HS-27A (cell line): ENCODE measurements around the gene DTD1.

ENCODE experiments used
- DNase-seq: peaks from one replicate; pipeline ENCODE4 v3.0.0-alpha.2; 2012; ENCODE audit warnings: low read depth, missing footprints

The DTD1 gene, protein sequence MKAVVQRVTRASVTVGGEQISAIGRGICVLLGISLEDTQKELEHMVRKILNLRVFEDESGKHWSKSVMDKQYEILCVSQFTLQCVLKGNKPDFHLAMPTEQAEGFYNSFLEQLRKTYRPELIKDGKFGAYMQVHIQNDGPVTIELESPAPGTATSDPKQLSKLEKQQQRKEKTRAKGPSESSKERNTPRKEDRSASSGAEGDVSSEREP

DNA sequence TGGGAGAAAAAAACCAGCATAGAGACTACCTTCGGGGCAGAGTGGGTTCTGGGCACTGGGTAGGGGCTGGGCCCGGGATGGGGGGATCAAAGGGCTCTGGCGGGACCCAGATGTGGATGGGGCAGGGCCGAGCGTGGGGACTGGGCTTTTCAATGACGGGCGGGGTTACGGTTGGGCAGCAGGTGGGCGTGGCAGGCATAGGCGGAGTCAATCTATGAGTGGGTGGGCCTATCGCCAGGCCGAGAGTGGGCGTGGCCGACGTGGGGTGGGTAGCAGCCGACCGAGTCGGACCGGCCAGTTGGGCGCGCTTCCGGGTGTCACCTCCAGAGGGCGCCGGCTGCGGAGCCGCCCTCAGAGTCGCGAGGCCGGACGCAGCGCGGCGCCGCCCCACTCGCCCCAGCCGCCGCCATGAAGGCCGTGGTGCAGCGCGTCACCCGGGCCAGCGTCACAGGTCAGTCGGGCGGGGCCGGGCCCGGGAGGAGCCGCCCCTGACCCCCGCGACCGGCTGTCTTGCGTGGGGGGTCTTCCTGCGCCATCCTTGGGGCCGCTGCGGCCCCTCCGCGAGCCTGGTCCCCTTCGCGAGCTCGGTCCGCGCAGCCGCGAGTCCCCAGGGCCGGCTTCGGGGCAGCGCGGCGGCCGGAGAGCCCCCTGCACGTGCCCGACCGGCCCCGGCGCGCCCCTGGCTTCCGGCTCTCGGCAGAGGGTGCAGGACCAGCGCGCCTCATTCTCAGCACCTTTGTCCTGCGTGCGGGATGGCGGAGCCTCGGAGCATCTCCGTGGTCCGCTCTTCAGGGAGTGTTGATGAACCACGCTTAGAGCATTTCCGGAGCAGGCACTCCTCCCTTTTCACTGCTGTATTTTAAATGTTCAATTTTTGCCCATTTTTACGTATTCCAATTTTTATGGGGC, at the start of gene DTD1:
TSS of gene DTD1 (plus strand) at position 390 of the 909 bp plus-strand sequence. CDS start at position 409, 19 bp downstream.
- DNase-seq = peak; percentile 69

DNA sequence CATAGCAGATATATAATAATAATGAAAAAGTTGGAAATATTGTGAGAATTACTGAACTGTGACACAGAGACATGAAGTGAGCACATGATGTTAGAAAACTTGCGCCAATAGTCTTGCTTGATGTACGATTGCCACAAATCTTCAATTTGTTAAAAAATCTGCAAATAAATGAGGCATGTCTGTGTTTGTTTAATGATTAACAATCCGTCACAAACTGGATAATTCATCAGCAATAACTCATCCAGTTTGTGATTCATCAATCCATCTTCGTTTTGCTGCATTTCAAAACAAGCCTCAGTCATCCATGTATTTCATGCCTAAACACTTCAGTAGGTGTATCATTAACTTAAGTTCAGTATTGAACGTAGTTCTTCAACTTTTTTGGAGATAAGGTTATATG, 46.1 kb upstream of the DTD1 start:
- no peak for DNase-seq

DNA sequence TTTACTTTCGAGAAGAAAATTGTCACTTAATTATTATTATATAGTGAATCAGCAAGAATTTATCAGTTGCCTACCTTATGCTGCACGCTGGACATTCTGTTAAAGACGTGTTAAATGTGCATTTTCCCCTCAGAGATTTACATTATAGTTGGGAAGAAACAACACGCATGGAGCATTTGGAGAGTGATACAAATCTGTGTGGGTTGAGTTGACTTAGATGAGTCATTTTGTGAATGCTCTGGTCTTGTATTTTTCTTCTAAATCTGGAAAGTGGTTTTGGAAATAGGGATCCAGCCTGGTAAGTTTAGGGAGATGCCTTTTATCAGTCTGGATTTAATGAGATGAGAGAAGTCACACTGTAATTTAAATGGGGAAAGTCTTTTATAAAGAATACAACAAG, 44.6 kb upstream of the DTD1 start:
- DNase-seq = no peak

DNA sequence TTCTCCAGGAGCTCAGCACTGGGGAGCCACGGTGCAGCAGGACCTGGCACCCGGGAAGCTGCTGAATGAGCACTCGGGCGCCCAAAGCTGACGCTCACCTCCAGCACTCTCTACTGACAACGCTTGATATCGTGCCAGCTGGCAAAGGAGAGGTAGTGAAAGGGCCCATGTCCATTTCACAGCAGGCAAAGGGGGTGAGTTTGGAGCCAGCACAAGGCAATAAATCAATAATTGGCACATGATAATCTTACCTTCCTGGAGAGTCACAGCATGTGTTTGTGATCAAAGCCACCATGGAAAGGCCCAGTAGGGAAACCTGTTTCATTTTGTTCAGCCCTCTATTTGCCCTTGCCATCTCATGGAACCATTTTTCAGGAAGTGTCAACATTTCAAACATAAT, 43.9 kb upstream of the DTD1 start:
- DNase-seq = no peak

DNA sequence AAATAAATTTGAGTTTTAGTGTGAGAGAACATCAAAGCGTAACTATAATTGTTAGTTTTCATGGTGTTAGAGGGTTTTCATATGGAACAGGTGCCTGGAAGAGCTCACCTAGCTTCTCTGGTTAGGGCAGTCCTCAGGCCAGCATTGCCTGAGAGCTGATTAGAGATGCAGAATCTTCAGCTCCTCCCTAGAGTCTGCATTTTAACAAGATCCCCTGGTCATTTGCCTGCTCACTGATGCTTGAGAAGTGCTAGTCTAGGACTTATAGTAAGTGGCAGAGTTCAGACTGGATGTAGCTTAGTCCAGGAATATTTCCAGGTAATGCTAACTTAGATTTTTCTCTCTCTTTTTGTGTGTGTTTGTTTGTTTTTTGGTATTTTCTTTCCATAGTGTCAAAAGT, 42.3 kb upstream of the DTD1 start:
- no peak for DNase-seq

DNA sequence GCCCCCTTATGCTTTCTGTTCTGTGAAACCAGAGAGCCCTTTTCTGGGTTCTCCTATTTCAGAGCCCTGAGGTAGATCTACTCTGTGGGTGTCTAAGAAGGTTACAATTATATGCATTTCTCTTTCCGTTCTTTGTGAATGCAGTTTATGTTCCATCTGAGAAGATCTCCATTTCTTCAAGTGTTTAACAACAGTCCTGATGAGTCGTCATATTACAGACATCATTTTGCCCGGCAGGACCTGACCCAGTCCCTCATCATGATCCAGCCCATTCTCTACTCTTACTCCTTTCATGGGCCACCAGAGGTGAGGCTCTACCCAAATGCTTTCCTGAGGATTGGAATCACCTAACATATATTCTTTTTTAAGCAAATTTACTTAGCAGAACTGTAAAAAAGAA, 39.4 kb upstream of the DTD1 start:
- DNase-seq = no peak

DNA sequence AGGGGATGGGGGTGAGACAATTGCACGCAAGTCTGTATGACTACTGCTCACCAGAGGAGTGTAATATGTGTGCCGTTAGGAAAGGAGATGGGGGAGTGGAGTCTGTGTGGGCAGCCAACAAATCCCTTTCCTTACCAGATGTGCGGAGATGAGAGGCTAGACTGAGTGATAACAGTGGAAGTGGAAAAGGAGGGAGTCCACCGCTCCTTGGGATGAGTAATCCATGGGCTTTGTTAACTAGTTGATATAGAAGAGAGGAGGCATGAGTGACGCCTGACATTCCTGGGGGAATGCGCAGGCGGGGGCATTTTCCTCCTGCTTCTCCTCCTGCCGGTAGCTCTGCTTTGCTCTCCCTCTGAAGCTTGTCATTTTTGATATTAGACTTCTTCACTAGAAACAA, 34.1 kb upstream of the DTD1 start:
- DNase-seq = no peak

DNA sequence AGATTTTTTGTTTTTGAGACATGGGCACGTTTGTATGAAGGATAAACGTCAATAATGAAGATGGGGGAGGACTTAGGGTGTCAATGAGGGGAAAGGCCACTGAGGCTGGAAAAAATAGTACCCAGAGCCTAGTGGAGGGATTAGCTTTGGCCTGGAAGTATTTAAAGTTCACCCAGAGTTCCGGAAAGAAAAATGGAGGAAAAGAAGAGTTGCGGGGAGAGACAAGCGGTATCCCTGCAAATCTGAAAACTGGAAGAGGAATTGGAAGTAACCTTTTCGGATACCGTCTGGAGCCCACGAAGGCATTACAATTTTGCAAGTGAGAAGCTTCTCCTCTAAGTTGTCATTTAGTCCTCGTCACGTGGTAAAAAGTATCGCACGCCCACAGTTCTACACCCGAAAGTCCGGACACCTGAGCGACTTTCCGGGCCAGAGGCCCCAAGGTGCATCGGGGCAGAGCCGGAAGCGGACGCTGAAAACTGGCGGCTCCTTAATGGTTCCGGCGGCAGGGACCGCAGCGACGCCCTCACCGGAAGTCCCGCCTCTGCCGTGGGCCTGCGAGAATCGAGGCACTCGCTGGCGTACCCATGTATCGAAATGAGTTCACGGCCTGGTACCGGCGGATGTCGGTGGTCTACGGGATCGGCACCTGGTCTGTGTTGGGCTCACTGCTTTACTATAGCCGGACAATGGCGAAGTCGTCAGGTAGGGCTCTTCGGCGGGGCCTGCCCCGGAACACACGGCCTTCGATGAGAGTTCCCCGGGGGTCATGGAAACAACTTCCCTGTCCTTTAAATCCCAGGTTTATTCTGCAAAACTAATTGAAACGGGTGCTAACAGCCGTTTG, 20.7 kb upstream of the DTD1 start, which contains the start of gene SMIM26:
TSS of gene SMIM26 (plus strand) at position 541 of the 847 bp plus-strand sequence. CDS start at position 588, 47 bp downstream.
- DNase-seq = peak; percentile 73

DNA sequence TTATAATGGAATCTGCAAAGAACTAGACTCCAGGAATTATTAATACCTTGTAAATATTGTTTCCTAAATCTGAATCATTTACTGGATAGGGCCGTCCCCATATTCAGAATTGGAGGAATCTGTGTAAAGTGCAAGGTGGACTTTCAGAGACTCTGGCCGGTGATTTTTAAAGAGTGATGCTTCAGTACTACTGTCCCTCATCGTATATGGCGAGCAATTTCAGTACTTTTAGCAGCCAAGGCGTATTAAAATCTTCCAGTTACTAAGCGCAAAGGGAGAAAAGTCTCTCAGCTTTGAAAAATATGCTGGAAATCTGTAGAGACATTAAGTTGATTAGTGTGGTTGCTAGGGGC, 20.1 kb upstream of the DTD1 start:
- no peak for DNase-seq

DNA sequence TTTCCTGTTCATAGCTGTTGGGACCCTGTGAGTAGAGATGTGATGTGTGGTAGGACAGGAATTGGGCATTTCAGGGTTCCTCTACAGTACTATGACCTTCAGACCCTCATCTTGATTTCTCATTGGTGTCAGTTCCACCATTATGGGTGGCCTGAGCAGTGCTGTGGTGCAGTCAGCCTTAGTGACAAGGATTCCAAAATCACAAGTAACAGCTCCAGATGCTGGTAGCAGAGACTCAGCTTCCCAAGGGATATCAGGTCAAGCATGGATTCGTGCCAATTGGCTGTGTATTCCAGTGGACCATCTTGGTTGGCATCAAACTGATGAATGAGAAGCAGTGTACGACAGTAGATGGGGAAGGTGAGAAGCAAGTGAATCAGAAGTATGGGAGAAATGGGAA, 16.8 kb upstream of the DTD1 start:
- no peak for DNase-seq

DNA sequence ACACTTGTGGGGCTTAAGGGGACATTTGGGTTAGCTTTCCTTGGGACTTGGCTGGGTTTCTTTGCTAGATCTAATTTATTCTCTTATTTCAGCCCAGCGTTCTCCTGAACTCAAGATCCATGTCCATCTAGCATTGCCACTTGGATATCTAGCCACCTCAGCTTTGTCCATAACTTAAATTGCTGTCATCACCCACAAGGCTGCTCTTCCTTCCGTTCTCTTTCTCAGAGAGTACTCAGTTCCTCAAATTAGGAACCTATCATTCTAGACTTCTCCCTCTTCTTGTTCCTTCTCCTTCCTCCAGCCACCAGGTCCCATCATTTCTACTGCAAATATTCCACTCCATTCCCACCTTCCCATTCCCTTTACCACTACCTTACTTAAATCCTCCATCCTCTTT, 16.3 kb upstream of the DTD1 start:
- no peak for DNase-seq

DNA sequence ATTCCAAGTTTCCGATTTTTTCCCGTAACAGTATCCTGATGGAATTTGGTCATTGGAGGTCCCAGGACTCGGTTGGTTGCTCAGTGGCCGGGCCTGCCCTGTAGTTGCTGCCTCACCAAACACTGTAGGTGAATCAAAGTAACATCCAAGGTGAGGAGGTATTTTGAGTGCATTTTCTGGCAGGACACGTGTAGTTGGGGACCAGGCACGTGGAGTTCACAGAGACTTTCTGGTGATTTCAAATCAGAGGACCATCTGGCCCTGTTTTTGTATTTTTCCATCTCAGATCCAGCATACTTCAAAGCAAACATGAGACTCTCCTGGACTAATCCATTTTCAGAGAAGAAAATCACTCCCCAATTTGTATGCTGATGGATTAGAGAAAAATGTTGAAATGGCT, 9.9 kb upstream of the DTD1 start:
- no peak for DNase-seq

DNA sequence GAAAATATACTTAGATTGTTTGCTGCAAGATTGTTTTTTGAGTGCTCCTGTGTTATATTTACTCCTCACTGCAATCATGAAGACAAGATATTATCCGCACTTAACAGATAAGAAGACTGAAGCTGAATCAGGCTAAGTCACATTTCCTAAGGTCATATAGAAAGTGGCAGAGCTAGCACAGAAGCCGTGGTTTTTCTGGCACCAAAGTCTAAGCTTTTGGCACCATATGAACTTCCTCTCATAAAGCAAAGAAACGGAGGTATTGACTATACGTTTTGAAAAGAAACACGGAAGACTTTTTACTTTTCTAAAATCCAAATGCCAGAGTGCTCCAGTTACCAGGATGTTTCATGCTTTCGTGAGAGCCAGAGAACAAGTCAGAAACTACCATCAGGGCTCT, 9.3 kb upstream of the DTD1 start:
- DNase-seq = no peak

DNA sequence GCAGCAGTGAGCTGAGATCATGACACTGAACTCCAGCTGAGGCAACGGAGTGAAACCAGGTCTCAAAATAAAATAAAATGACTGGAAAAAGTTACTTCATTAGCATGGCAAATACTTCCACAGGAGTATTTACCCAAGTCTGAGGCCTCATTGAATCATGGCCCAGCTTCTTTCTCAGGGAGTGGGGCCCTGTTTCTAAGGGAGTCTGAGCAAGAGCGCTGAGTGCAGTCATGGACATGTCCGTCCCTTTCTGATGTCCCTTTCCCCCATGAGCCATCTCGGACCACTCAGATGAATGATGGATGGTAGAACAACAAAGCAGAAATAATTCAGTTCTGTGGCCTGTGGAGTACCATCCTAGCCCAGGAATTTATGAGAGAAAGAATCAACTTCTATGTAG, 7.8 kb upstream of the DTD1 start:
- no peak for DNase-seq

DNA sequence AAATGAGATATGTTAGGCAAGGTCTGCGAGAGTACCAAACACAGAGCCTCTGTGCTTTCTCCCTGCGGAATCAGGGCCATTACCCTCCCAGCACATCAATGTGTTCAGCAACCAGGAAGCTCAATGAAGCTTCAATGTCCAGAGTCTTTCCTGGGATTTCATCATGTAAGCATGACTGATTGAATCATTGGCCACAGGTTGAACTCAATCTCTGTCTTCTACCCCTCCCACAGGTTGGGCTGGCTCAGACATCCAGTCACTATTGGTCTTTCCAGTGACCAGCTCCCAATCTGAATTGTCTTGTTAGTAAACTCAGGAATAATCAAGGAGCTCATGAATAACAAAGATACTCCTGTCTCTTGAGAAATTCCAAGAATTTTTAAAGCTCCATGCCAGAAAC, 2.7 kb upstream of the DTD1 start:
- DNase-seq = no peak

DNA sequence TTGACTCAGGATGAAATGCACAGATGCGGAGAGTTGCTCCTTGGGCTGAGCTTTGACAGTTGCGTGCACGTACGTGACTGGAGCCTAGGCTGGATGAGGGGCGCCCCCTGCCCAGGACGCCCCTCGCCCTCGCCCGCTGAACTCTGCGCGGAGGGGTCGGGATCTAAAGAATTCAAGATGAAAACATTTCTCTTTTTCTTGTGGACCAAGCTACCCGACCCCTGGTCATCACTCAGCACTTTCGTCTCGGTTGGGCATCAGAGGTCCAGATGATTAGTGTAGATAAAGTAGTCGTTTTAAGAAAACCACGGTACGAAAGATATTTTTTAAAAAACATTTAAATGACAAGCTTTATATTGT, 700 bp downstream of the DTD1 start:
- DNase-seq = no peak

DNA sequence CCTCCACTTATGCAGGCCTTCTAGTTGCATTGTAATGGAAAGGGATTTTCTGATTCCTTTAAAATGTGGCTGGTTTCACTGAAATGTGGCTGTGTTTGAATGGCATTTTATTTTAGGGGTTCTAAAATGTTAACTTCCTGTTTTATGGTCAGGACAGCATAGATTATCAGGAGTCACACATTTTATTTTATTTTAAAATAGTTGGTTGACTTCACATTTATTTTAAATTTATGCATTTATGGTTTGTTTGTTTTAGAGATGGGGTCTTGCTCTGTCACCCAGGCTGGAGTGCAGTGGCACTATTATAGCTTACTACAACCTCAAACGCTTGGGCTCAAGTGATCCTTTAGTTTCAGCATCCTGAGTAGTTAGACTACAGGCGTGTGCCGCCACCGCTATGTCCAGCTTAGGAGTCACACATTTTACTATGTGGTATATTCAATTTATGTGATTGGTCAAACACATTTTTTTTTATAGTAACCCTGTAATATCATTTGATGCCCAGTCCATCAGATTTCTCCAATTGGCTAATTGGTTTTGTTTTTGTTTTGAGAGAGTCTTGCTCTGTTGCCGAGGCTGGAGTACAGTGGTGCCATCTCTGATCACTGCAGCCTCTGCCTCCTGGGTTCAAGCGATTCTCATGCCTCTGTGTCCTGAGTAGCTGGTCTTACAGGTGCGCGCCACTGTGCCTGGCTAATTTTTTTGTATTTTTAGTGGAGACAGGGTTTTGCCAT, 2.3 kb downstream of the DTD1 start:
- no peak for DNase-seq

DNA sequence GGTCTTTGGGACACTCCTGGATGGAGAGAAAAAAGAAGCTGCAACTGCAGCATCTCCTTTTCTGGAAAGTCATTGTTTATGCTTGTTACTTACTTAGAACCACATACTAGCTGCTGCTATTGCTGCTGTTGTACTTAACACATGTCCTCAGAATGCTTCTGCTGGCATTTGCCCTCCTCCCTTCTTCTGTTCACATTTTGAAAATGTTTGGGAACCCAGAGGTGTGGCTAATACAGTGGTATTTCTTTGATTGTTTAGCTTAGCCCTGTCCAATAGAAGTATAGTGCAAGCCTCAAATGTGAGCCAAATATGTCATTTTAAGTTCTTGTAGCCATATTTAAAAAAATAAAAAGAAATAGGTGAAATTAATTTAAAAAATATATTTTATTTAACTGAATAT, 8.4 kb downstream of the DTD1 start:
- no peak for DNase-seq

DNA sequence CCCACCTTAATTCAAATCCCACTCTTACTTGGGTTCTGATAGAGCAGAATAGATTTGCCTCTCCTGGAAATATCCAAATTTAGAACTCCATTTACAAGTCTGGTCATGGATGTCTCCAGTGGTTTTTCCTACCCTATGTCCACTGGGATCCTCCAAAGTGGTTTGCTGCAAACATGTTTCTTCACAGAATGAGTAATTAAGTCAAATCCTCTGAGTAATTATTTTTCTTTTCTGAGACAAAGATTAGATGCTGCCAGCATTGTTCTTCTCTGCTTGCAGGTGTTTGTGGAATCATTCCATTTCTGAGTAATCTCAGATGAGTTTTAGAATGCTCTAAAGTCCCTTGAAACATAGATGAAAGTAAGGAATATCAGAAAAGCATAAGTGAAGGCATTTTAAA, 21.9 kb downstream of the DTD1 start:
- DNase-seq = no peak

DNA sequence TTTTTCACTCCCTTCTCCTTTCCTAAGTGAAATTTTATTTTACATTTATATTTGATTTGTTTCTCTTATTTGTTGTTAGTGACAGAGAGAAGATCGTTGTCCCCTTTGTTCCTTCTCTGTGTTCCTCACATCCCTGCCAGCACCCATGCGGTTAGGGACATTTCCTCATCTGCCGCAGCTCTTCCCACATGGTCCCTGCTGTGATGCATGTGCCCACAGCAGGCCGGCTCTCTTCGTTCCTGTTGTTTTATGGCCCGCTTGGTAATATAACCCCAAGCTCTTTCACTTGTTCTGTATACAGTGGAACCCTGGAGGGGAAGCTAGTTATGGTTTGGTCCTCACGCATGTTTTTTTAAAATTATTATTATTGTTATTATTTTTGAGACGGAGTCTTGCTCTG, 23.6 kb downstream of the DTD1 start:
- no peak for DNase-seq

DNA sequence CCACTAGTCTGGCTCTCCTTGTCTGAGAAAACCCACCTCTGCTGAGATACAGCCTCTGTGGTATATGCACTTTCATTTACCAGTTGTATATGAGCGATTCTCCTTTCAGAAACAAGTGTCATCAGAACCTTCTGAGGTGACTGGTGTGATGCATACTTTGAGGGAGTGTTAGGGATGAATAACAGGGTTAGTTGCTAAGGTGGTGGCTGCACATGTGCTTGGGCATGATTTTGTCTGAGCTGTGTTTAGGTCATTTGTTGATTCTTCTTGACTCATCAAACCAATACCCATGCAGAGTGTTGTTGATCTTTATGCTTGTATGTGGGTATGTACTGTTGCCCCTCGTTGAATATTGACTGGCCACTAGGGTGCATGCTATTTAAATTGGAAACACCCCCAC, 25.7 kb downstream of the DTD1 start:
- DNase-seq = no peak

DNA sequence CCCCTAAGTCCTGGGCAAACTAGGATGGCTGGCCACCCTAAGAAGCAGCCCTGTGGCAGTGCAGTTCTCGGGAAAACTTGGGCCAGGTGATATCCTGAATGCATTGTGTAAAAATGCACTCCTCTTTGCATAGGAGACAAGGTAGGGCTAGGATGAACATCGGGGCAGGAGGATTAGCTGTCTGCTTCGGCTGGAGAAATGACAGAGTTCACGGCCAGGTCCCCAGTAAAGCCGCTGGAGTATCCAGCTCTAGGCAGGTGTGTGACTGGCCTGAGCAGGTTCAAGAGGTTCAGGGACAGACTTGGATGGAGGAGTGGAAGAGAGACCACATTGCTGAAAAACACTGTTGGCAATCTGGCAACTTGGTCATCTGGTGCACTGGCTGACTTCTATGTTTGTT, 26.4 kb downstream of the DTD1 start:
- no peak for DNase-seq
